K562 (cell line): ENCODE results near the gene MICAL1. TPM values are rescaled to one million over a fixed set of nuclear protein-coding genes. Genes with fewer than 3 reads are reported as not detected.

Experiments used
- ARID1B ChIP-seq: fragments of 450-650 bp; IDR thresholded peaks from 2 replicates; pipeline ENCODE4 v1.6.1; 2016; ENCODE audit warnings: antibody characterized with exemption, mild to moderate bottlenecking, inconsistent platforms
- CBFA2T2 ChIP-seq: fragments of 450-650 bp; conservative IDR thresholded peaks from 2 replicates; pipeline ENCODE4 v1.6.1; 2017; ENCODE audit warnings: mild to moderate bottlenecking
- CLOCK ChIP-seq: fragments of 250-450 bp; sonication (Bioruptor Pico); IDR thresholded peaks from 2 replicates; pipeline ENCODE4 v1.4.0; 2020; ENCODE audit warnings: mild to moderate bottlenecking, moderate library complexity, borderline replicate concordance
- KDM1A ChIP-seq, 2 experiments: fragments of 450-650 bp; IDR thresholded peaks; 2 replicates each; pipeline ENCODE4 v1.6.1; 2016; ENCODE audit warnings: mild to moderate bottlenecking in 2 of 2
- NFIC ChIP-seq: fragments of 450-650 bp; IDR thresholded peaks from 2 replicates; pipeline ENCODE4 v1.6.1; 2017; ENCODE audit warnings: mild to moderate bottlenecking, inconsistent platforms
- PHB ChIP-seq: fragments of 250-450 bp; sonication (Bioruptor Pico); IDR thresholded peaks from 2 replicates; pipeline ENCODE4 v1.5.0; 2021
- PTBP1 ChIP-seq: fragments of 200-400 bp; formaldehyde crosslinking; IDR thresholded peaks from 2 replicates; pipeline ENCODE4 v1.6.1; 2017; ENCODE audit warnings: low read depth, low read length
- RBM15 ChIP-seq: fragments of 200-400 bp; formaldehyde crosslinking; IDR thresholded peaks from 2 replicates; pipeline ENCODE4 v1.6.1; 2018; ENCODE audit warnings: mild to moderate bottlenecking, low read length, moderate library complexity; ENCODE audit not compliant: insufficient read depth
- RFX1 ChIP-seq: fragments of 450-650 bp; IDR thresholded peaks from 2 replicates; pipeline ENCODE4 v1.6.1; 2016; ENCODE audit warnings: mild to moderate bottlenecking, moderate library complexity
- RHOXF2B ChIP-seq: fragments of 250-450 bp; sonication (Bioruptor Pico); conservative IDR thresholded peaks from 2 replicates; pipeline ENCODE4 v1.5.1; 2021
- SMC3 ChIP-seq: conservative IDR thresholded peaks from 2 replicates; pipeline ENCODE4 v1.6.1; 2011; ENCODE audit warnings: low read depth, low read length, improper control_type of control experiment; ENCODE audit not compliant: insufficient read depth
- SNRNP70 ChIP-seq: fragments of 200-400 bp; formaldehyde crosslinking; optimal IDR thresholded peaks from 2 replicates; pipeline ENCODE3; 2017; ENCODE audit warnings: low read depth, low read length
- SPI1 ChIP-seq: IDR thresholded peaks from 2 replicates; pipeline ENCODE4 v1.6.1; 2011; ENCODE audit warnings: low read depth, low read length, control low read depth, borderline replicate concordance
- TCF7L2 ChIP-seq: fragments of 150-350 bp; IDR thresholded peaks from 2 replicates; pipeline ENCODE4 v1.6.1; 2016; ENCODE audit warnings: low read depth, mild to moderate bottlenecking, low read length, moderate library complexity
- ZNF121 ChIP-seq: sonication (generic); formaldehyde crosslinking; conservative IDR thresholded peaks from 2 replicates; pipeline ENCODE4 v1.8.0; 2022; ENCODE audit warnings: missing genetic modification reagents
- ZNF324 ChIP-seq: fragments of 250-450 bp; sonication (Bioruptor Pico); IDR thresholded peaks from 2 replicates; pipeline ENCODE4 v1.4.0; 2020; ENCODE audit warnings: mild to moderate bottlenecking
- ZNF592 ChIP-seq: fragments of 450-650 bp; IDR thresholded peaks from 2 replicates; pipeline ENCODE4 v1.6.1; 2017; ENCODE audit warnings: antibody characterized with exemption, mild to moderate bottlenecking
- polyA plus RNA-seq, 8 experiments: library from polyadenylated mRNA; depleted of rRNA in 4 of 8; stranded (reverse) in 5 of 8; unstranded in 3 of 8; fragments of >200 nt; fragmentation: Nextera tagmentation in 2 of 8; fragmentation: Illumina TruSeq in 1 of 8; extraction: Ambion mirVana in 2 of 8; extraction: Trizol in 1 of 8; gene quantifications; 2 replicates each; pipeline versions ENCODE4 v1.2.1 to v1.2.3, GENCODE V29; 2011 to 2014; ENCODE audit warnings: inconsistent platforms in 1 of 8, missing spikeins in 1 of 8
- total RNA-seq, 7 experiments: library from RNA; depleted of rRNA in 6 of 7; stranded (reverse); fragments of >200 nt in 6 of 7; fragmentation: Illumina TruSeq in 2 of 7; extraction: Trizol in 2 of 7; gene quantifications; 2 replicates each; pipeline versions ENCODE4 v1.2.1 to v1.2.3, GENCODE V29; 2011 to 2021; ENCODE audit warnings: low replicate concordance in 1 of 7
- TF ChIP-seq, protein P1 (sequence below): fragments of 250-450 bp; sonication (Bioruptor Pico); IDR thresholded peaks from 2 replicates; pipeline ENCODE4 v1.8.0; 2021; ENCODE audit warnings: borderline replicate concordance, mild to moderate bottlenecking, moderate library complexity; ENCODE audit not compliant: poor library complexity, severe bottlenecking
- TF ChIP-seq, protein P2 (sequence below): sonication (generic); formaldehyde crosslinking; IDR thresholded peaks from 2 replicates; pipeline ENCODE4 v1.8.0; 2022; ENCODE audit warnings: mild to moderate bottlenecking, missing genetic modification reagents, borderline replicate concordance

The MICAL1 gene
- total and polyA plus RNA-seq, 9 of the 15 experiments (the other 6 are each of a cell fraction or from before 2014, with no cell fraction given), result 0.07 to 15.2 (median 7.0) TPM

DNA sequence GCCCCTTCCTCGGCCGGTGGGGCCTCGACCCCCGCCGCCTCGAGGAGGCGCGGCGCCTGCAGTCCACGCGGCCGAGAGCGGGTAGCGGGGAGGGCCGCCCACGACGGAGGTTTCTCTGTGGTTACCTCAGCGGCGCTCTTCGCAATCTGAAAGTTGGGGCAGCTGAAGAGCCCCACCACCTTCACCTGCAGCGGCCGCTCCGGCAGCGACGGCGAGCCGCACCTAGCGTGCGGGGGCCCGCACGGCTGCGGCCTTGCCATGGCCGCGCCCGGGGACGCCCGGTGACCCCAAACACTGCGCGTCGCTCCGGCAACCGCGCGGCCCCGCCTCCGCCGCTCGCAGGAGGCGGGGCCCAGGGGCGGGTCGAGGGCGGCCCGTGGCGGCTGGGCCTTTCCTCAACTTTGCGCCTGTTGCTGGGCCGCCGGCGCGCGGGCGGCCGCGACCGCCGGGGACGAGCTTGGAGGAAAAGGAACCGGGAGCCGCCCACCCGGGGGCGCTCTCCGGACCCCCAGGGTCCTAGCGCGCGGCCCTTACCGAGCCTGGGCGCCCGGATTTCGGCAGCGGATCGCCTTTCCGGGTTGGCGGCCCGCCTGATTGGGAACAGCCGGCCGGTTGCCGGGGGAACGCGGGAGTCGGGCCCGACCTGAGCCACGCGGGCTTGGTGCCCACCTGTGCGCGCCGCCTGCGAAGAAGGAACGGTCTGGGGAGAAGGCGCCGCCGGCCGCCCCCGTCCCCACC lies 15.1 kb downstream of the MICAL1 start, which contains the start of the genes PPIL6 and SMPD2 (continued):
- TF ChIP-seq ZNF324 (CRISPR knock-in tag) (no peak), ZNF121 (0 out of 2 replicates have a peak, but pooled peaks have one; percentile 19), CBFA2T2 (no peak), CLOCK (CRISPR knock-in tag) (no peak), SPI1 (no peak), RHOXF2B (CRISPR knock-in tag) (0 out of 2 replicates have a peak, but pooled peaks have one; percentile 43), ARID1B (no peak; the same call in 1 of the 2 replicates), ZNF592 (peak; percentile 92), RBM15 (no peak), TCF7L2 (no peak), PTBP1 (no peak), NFIC (peak; percentile 49; the same call in 1 of the 2 replicates), KDM1A (IDR thresholded peaks at IDR 0.05) (no peak), SMC3 (no peak), RFX1 (peak; percentile 78), SNRNP70 (no peak), PHB (CRISPR knock-in tag) (no peak)
- TF ChIP-seq, protein P1, sequence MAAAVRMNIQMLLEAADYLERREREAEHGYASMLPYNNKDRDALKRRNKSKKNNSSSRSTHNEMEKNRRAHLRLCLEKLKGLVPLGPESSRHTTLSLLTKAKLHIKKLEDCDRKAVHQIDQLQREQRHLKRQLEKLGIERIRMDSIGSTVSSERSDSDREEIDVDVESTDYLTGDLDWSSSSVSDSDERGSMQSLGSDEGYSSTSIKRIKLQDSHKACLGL (CRISPR knock-in tag), result peak; percentile 43
- TF ChIP-seq, protein P2, sequence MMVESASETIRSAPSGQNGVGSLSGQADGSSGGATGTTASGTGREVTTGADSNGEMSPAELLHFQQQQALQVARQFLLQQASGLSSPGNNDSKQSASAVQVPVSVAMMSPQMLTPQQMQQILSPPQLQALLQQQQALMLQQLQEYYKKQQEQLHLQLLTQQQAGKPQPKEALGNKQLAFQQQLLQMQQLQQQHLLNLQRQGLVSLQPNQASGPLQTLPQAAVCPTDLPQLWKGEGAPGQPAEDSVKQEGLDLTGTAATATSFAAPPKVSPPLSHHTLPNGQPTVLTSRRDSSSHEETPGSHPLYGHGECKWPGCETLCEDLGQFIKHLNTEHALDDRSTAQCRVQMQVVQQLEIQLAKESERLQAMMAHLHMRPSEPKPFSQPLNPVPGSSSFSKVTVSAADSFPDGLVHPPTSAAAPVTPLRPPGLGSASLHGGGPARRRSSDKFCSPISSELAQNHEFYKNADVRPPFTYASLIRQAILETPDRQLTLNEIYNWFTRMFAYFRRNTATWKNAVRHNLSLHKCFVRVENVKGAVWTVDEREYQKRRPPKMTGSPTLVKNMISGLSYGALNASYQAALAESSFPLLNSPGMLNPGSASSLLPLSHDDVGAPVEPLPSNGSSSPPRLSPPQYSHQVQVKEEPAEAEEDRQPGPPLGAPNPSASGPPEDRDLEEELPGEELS, result no peak; the same call in 1 of the 2 replicates
